Prostate gland (tissue), 2 donors: ENCODE results near the gene NOC2L. TPM values are rescaled to one million over a fixed set of nuclear protein-coding genes. Genes with fewer than 3 reads are reported as not detected.
"Not testable (repeated sequence)": the region's sequence is repeated elsewhere in the genome, so short reads cannot be mapped to it uniquely, and the experiment has no call there.

Source experiments
- DNase-seq: peaks from one replicate; pipeline ENCODE4 v3.0.0-alpha.2; 2019; ENCODE audit warnings: low spot score
- H3K27ac ChIP-seq, 2 donors: fragments of 200-600 bp; sonication (generic); 2 replicates each; pipeline ENCODE4 v1.5.1; 2017 to 2019
- H3K27me3 ChIP-seq: fragments of 200-600 bp; sonication (generic); replicated peaks from 2 replicates; pipeline ENCODE4 v1.5.1; 2019; ENCODE audit not compliant: insufficient read depth
- H3K36me3 ChIP-seq, 2 donors: fragments of 200-600 bp; sonication (generic); 1 replicate in 1 of 2; 2 replicates in 1 of 2; pipeline versions ENCODE4 v1.5.1 to v1.8.1; 2017 to 2019
- H3K4me1 ChIP-seq: fragments of 200-600 bp; sonication (generic); replicated peaks from 2 replicates; pipeline ENCODE4 v1.5.1; 2019
- H3K4me3 ChIP-seq, 2 donors: fragments of 200-600 bp; sonication (generic); 2 replicates each; pipeline ENCODE4 v1.5.1; 2017 to 2019
- H3K9me3 ChIP-seq: fragments of 200-600 bp; sonication (generic); 2 replicates; pipeline ENCODE4 v1.5.1; 2017
- POLR2A ChIP-seq: fragments of 450-650 bp; IDR thresholded peaks from one replicate; pipeline ENCODE4 v1.6.1; 2016; ENCODE audit warnings: antibody characterized with exemption, mild to moderate bottlenecking
- POLR2AphosphoS5 ChIP-seq: sonication (generic); formaldehyde crosslinking; IDR thresholded peaks from one replicate; pipeline ENCODE4 v1.6.1; 2017; ENCODE audit warnings: antibody characterized with exemption
- WGBS: methylation state at CpG from one replicate; pipeline ENCODE4 v1.1.5; 2018; 5-methylcytosine and 5-hydroxymethylcytosine counted together
- intact Hi-C: fragments of 100-400 bp; cut with DNase I; formaldehyde crosslinking; loops from one replicate; pipeline ENCODE4 v1.14.2; 2022
- total RNA-seq, 2 donors: library from RNA; depleted of rRNA; stranded (reverse); fragments of >200 nt; gene quantifications; one replicate each; pipeline ENCODE4 v1.1.0, GENCODE V29; 2016
- TF ChIP-seq, protein P1 (sequence below), 4 experiments: fragments of 200-600 bp in 2 of 4; fragments of 450-650 bp in 2 of 4; sonication (generic) in 2 of 4; IDR thresholded peaks; 1 replicate in 3 of 4; 2 replicates in 1 of 4; pipeline ENCODE4 v1.5.1; 2016 to 2019; ENCODE audit warnings: antibody characterized with exemption in 4 of 4, mild to moderate bottlenecking in 2 of 4, moderate library complexity in 2 of 4

The NOC2L gene
- total RNA-seq, 2 donors from 2014 or later = 43.2 to 65.5 TPM

DNA sequence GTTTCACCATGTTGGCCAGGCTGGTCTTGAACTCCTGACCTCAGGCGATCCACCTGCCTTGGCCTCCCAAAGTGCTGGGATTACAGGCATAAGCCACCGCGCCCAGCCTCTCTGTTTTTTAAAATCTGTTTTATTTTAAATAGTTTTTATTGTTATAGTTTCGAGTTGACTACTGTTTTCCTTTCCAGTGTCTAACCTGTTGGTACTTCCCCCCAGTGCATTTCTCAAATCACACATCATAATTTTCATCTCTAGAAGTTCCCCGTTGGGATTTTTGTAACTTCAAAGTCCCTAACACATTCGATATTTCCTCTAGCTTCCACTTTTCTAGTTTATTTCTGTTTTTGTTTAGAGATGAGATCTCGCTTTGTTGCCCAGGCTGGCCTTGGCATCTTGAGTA, 33.3 kb upstream of the NOC2L start:
- TF ChIP-seq POLR2AphosphoS5 = no peak
- TF ChIP-seq POLR2A = no peak
- TF ChIP-seq, protein P1, sequence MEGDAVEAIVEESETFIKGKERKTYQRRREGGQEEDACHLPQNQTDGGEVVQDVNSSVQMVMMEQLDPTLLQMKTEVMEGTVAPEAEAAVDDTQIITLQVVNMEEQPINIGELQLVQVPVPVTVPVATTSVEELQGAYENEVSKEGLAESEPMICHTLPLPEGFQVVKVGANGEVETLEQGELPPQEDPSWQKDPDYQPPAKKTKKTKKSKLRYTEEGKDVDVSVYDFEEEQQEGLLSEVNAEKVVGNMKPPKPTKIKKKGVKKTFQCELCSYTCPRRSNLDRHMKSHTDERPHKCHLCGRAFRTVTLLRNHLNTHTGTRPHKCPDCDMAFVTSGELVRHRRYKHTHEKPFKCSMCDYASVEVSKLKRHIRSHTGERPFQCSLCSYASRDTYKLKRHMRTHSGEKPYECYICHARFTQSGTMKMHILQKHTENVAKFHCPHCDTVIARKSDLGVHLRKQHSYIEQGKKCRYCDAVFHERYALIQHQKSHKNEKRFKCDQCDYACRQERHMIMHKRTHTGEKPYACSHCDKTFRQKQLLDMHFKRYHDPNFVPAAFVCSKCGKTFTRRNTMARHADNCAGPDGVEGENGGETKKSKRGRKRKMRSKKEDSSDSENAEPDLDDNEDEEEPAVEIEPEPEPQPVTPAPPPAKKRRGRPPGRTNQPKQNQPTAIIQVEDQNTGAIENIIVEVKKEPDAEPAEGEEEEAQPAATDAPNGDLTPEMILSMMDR (IDR thresholded peaks at IDR 0.05) = no peak
- 90% methylated on average over 7 of the region's 7 CpGs for WGBS
- Histone ChIP-seq H3K4me1 (no peaks in the 10 kb centered on the region), H3K9me3 (no peaks in the 10 kb centered on the region), H3K4me3 (no peak overlapping the region), H3K27ac (no peak overlapping the region), H3K27me3 (no peaks in the 10 kb centered on the region), H3K36me3 (no peaks in the 10 kb centered on the region)
- intact Hi-C loops = no loop called here
- no peak for DNase-seq

DNA sequence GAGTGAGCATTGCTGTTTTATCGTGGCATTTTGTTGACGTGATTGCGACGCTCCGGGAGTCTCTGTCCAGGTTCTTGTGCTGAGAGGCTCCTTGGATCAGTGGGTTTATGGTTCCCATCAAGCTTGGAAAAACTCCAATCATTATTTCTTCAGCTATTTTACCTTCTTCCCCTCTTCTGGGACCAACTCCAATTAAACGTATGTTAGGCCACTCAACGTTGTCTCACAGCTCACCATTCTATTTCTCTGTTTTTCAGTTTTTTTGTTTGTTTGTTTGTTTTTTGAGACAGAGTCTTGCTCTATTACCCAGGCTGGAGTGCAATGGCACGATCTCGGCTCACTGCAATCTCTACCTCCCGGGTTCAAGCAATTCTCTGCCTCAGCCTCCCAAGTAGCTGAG, 32.8 kb upstream of the NOC2L start:
- TF ChIP-seq, protein P1 (IDR thresholded peaks at IDR 0.05) = no peak
- TF ChIP-seq POLR2A = no peak
- TF ChIP-seq POLR2AphosphoS5 = no peak

DNA sequence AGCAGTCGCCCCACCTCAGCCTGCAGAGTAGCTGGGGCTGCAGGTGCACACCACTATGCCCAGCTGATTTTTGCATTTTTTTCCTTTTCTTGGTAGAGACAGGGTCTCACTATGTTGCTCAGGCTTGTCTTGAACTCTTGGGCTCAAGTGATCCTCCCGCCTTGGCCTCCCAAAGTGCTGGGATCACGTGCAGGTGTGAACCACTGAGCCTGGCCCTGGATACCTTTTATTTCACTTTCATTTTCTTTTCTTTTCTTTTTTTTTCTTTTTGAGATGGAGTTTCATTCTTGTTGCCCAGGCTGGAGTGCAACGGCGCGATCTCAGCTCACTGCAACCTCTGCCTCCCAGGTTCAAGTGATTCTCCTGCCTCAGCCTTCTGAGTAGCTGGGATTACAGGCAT, 32.2 kb upstream of the NOC2L start:
- H3K4me3 ChIP-seq, H3K36me3 ChIP-seq, H3K27ac ChIP-seq, DNase-seq, H3K27me3 ChIP-seq, H3K4me1 ChIP-seq, H3K9me3 ChIP-seq, intact Hi-C loops: not testable (repeated sequence)
- 97% methylated on average over 6 of the region's 6 CpGs for WGBS

More for the DNA sequence above, 32.8 kb upstream of the NOC2L start:
- Histone ChIP-seq H3K9me3 (no peaks in the 10 kb centered on the region), H3K27me3 (no peaks in the 10 kb centered on the region), H3K27ac (no peak overlapping the region), H3K4me3 (no peak overlapping the region), H3K36me3 (no peaks in the 10 kb centered on the region), H3K4me1 (no peaks in the 10 kb centered on the region)
- WGBS = 96% methylated on average over 10 of the region's 10 CpGs
- DNase-seq = no peak
- intact Hi-C loops = no loop called here

DNA sequence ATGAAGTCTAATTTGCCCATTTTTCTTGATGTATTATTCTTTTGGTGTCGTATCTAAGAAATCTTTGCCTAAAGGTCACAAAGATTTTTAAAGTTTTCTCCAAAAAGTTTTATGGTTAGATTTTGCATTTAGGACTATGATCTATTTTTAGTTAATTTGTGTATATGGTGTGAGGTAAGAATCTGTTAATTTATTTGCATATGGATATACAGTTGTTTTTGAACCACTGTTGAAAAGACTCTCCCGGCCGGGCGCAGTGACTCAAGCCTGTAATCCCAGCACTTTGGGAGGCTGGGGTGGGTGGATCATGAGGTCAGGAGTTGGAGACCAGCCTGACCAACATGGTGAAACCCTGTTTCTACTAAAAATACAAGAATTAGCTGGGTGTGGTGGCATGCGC, 29.0 kb upstream of the NOC2L start:
- H3K27me3 ChIP-seq, H3K9me3 ChIP-seq, H3K4me3 ChIP-seq, H3K36me3 ChIP-seq, H3K4me1 ChIP-seq, DNase-seq, H3K27ac ChIP-seq, intact Hi-C loops: not testable (repeated sequence)
- WGBS = 87% methylated on average over 5 of the region's 5 CpGs

DNA sequence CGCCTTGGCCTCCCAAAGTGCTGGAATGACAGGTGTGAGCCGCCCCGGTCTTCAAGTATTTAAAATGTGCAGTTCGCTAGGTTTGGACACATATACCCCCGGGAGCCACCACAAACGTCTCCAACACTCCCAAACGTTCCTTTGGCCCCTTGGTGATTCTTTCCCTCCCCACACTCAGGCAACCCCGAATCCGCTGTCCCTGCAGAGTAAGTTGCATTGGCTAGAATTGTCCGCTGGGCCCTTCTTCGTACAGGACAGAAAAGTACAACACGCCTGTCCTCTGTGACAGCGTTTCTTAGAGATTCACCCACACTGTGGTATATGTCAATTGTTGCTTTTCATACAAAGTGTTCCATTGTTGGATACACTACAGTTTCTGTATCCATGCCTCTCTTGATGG, 26.1 kb upstream of the NOC2L start:
- intact Hi-C loops = no loop called here

DNA sequence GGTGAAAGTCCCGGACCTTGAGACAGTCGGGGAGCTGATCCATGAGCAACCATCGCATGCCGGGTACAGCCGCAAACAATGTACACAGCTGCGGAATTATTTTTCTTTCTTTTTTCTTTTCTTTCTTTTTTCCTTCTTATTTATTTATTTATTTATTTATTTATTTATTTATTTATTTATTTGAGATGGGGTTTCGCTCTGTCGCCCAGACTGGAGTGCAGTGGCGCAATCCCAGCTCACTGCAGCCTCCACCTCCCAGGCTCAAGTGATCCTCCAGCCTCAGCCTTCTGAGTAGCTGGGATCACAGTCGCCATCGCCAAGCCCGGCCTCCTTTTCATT, 25.4 kb upstream of the NOC2L start:
- intact Hi-C loops = no loop called here

More for the DNA sequence above, 26.1 kb upstream of the NOC2L start:
- H3K27ac ChIP-seq = no peak overlapping the region
- no peak for DNase-seq
- TF ChIP-seq POLR2A (no peak), POLR2AphosphoS5 (no peak)
- TF ChIP-seq, protein P1 (IDR thresholded peaks at IDR 0.05) = no peak
- no peaks in the 10 kb centered on the region for H3K9me3 ChIP-seq
- H3K36me3 ChIP-seq = no peaks in the 10 kb centered on the region
- WGBS = 82% methylated on average over 13 of the region's 13 CpGs
- H3K4me1 ChIP-seq = no peaks in the 10 kb centered on the region
- peaks cover 1% of the 10 kb centered on the region for H3K27me3 ChIP-seq
- no peak overlapping the region for H3K4me3 ChIP-seq

More for the DNA sequence above, 25.4 kb upstream of the NOC2L start:
- no peak overlapping the region for H3K27ac ChIP-seq
- no peaks in the 10 kb centered on the region for H3K4me1 ChIP-seq
- WGBS = 48% methylated on average over 11 of the region's 12 CpGs
- DNase-seq = no peak
- no peak for TF ChIP-seq POLR2AphosphoS5
- no peak for TF ChIP-seq POLR2A
- TF ChIP-seq, protein P1 (IDR thresholded peaks at IDR 0.05) = no peak
- H3K27me3 ChIP-seq = peaks cover 1% of the 10 kb centered on the region
- H3K4me3 ChIP-seq = no peak overlapping the region
- no peaks in the 10 kb centered on the region for H3K36me3 ChIP-seq
- no peaks in the 10 kb centered on the region for H3K9me3 ChIP-seq
